ENCODE data around the gene ITGA1.

GRCh38 chr5:52746539-52746938, 41.2 kb upstream of the ITGA1 start:
- no peak for TF ChIP-seq ZMYM3 (CRISPR knock-in tag; IDR thresholded peaks at IDR 0.05)
- TF ChIP-seq CEBPB (IDR thresholded peaks at IDR 0.05; ENCODE audit: borderline replicate concordance, low read depth, low read length) = peak; percentile 71; the same call in 1 of the 2 replicates
- no peak for TF ChIP-seq ATF7 (IDR thresholded peaks at IDR 0.05)
- no peak for TF ChIP-seq ATF7 (CRISPR knock-in tag; IDR thresholded peaks at IDR 0.05)
- no peak for TF ChIP-seq BORCS8-MEF2B (CRISPR knock-in tag; IDR thresholded peaks at IDR 0.05)

All from HepG2 (cell line).